ENCODE results near the gene CDIPT.

- TF ChIP-seq CTCF (conservative IDR thresholded peaks at IDR 0.05; ENCODE audit: low read length) = no peak; the same call in 1 of the 2 replicates
- no peak for TF ChIP-seq EZH2phosphoT487 (IDR thresholded peaks at IDR 0.05; ENCODE audit: borderline replicate concordance, low read depth, low read length)
These were observed 601 bp upstream of the CDIPT start for GRCh38 chr16:29863669-29863984.
